CD14-positive monocyte (primary cell): ENCODE results near the gene SNX8. TPM values are rescaled to one million over a fixed set of nuclear protein-coding genes. Genes with fewer than 3 reads are reported as not detected.

Experiments
- DNase-seq, 3 donors: peaks; one replicate each; pipeline ENCODE4 v3.0.0-alpha.2; 2011 to 2022
- H2AFZ ChIP-seq: 2 replicates; pipeline ENCODE4 v1.6.0; 2012; ENCODE audit warnings: mild to moderate bottlenecking, low read depth, low read length, inconsistent platforms; ENCODE audit not compliant: insufficient read depth, poor library complexity, severe bottlenecking
- H3K27ac ChIP-seq, 2 donors: 1 replicate in 1 of 2; 2 replicates in 1 of 2; pipeline ENCODE4 v1.5.1; 2012 to 2013; ENCODE audit warnings: low read length in 2 of 2, control low read depth in 1 of 2, inconsistent platforms in 1 of 2, low read depth in 1 of 2, mild to moderate bottlenecking in 1 of 2
- H3K27me3 ChIP-seq, 2 donors: one replicate each; pipeline versions ENCODE4 v1.6.0 to v1.6.1; 2011 to 2013; ENCODE audit warnings: low read length in 2 of 2; ENCODE audit not compliant: control insufficient read depth in 2 of 2, insufficient read depth in 2 of 2
- H3K36me3 ChIP-seq, 2 donors: replicated peaks in 1 of 2; 1 replicate in 1 of 2; 2 replicates in 1 of 2; pipeline versions ENCODE4 v1.5.1 to v1.6.1; 2012 to 2013; ENCODE audit warnings: low read length in 2 of 2, control low read depth in 1 of 2, inconsistent platforms in 1 of 2, mild to moderate bottlenecking in 1 of 2; ENCODE audit not compliant: insufficient read depth in 2 of 2, control insufficient read depth in 1 of 2
- H3K4me1 ChIP-seq, 2 donors: 1 replicate in 1 of 2; 2 replicates in 1 of 2; pipeline versions ENCODE4 v1.5.1 to v1.6.1; 2012 to 2013; ENCODE audit warnings: low read length in 2 of 2, control low read depth in 1 of 2, inconsistent platforms in 1 of 2, mild to moderate bottlenecking in 1 of 2, moderate library complexity in 1 of 2; ENCODE audit not compliant: insufficient read depth in 2 of 2, control insufficient read depth in 1 of 2
- H3K4me2 ChIP-seq: replicated peaks from 2 replicates; pipeline ENCODE3; 2012; ENCODE audit warnings: low read length, moderate library complexity, mild to moderate bottlenecking; ENCODE audit not compliant: poor library complexity, severe bottlenecking; ENCODE audit errors: extremely low read depth
- H3K4me3 ChIP-seq, 3 experiments: fragments of 200-600 bp in 1 of 3; sonication (generic) in 1 of 3; replicated peaks in 1 of 3; 1 replicate in 2 of 3; 2 replicates in 1 of 3; pipeline ENCODE4 v1.5.1; 2011 to 2013; ENCODE audit warnings: low read length in 3 of 3, mild to moderate bottlenecking in 3 of 3, control low read depth in 2 of 3, low read depth in 2 of 3, inconsistent platforms in 1 of 3, moderate library complexity in 1 of 3
- H3K79me2 ChIP-seq: 2 replicates; pipeline ENCODE4 v1.6.0; 2012; ENCODE audit warnings: mild to moderate bottlenecking, control low read depth, inconsistent platforms, low read length, moderate library complexity; ENCODE audit not compliant: insufficient read depth
- H3K9ac ChIP-seq: 2 replicates; pipeline ENCODE4 v1.6.0; 2017; ENCODE audit warnings: low read length, mild to moderate bottlenecking; ENCODE audit not compliant: insufficient read depth, poor library complexity, severe bottlenecking
- H3K9me3 ChIP-seq, 2 donors: replicated peaks in 1 of 2; 1 replicate in 1 of 2; 2 replicates in 1 of 2; pipeline versions ENCODE4 v1.5.1 to v1.6.1; 2012 to 2013; ENCODE audit warnings: low read length in 2 of 2, control low read depth in 1 of 2; ENCODE audit not compliant: control insufficient read depth in 1 of 2, insufficient read depth in 1 of 2
- H4K20me1 ChIP-seq: 2 replicates; pipeline ENCODE4 v1.6.0; 2012; ENCODE audit warnings: mild to moderate bottlenecking, low read length, control low read depth, moderate library complexity; ENCODE audit not compliant: insufficient read depth
- H3K27ac Mint-ChIP-seq, 7 donors: one replicate each; pipeline ENCODE4 v1.8.0; 2020; ENCODE audit warnings: mild to moderate bottlenecking in 7 of 7, mixed read lengths in 7 of 7, moderate library complexity in 6 of 7, inconsistent platforms in 2 of 7
- H3K27me3 Mint-ChIP-seq, 3 donors: one replicate each; pipeline ENCODE4 v1.8.0; 2021 to 2022; ENCODE audit warnings: low read depth in 3 of 3, mild to moderate bottlenecking in 3 of 3, mixed read lengths in 3 of 3, moderate library complexity in 3 of 3, inconsistent platforms in 1 of 3
- H3K36me3 Mint-ChIP-seq, 2 donors: one replicate each; pipeline ENCODE4 v1.8.0; 2020; ENCODE audit warnings: mixed read lengths in 2 of 2, inconsistent platforms in 1 of 2, mild to moderate bottlenecking in 1 of 2
- H3K4me1 Mint-ChIP-seq: one replicate; pipeline ENCODE4 v1.8.0; 2020; ENCODE audit warnings: mild to moderate bottlenecking, mixed read lengths
- H3K4me3 Mint-ChIP-seq, 2 donors: one replicate each; pipeline ENCODE4 v1.8.0; 2020; ENCODE audit warnings: mild to moderate bottlenecking in 2 of 2, mixed read lengths in 2 of 2, moderate library complexity in 1 of 2
- H3K9me3 Mint-ChIP-seq, 7 donors: one replicate each; pipeline ENCODE4 v1.8.0; 2020 to 2022; ENCODE audit warnings: mixed read lengths in 7 of 7, mild to moderate bottlenecking in 6 of 7, moderate library complexity in 6 of 7, inconsistent platforms in 2 of 7
- CTCF ChIP-seq: fragments of 200-600 bp; IDR thresholded peaks from one replicate; pipeline ENCODE4 v1.8.0; 2022; ENCODE audit warnings: antibody characterized with exemption, mild to moderate bottlenecking
- WGBS: methylation state at CpG from one replicate; pipeline ENCODE4 v1.1.5; 2013; ENCODE audit warnings: missing lambda C conversion rate; ENCODE audit not compliant: insufficient coverage; 5-methylcytosine and 5-hydroxymethylcytosine counted together
- intact Hi-C, 2 donors: fragments of 100-400 bp; cut with micrococcal nuclease; formaldehyde crosslinking; loops; one replicate each; pipeline versions ENCODE4 v1.15.0 to v1.15.1; 2023
- polyA plus RNA-seq, 3 donors: library from polyadenylated mRNA; depleted of rRNA in 1 of 3; unstranded in 2 of 3; stranded (reverse) in 1 of 3; fragments of 300-500 nt in 2 of 3; fragments of >200 nt in 1 of 3; fragmentation: Illumina TruSeq in 2 of 3; gene quantifications; 1 replicate in 2 of 3; 2 replicates in 1 of 3; pipeline ENCODE4 v1.2.3, GENCODE V29; 2012 to 2021

SNX8 gene
- polyA plus RNA-seq, 3 donors, result 15.4 to 43.7 (median 41.9) TPM

- peak overlapping the region; percentile 32 for H3K9ac ChIP-seq
- Mint-ChIP-seq H3K9me3 (no peaks in the 10 kb centered on the region), H3K27ac (peak overlapping the region in 3 of 7 donors; percentile 16 to 85 (median 81)), H3K27me3 (peaks cover 0 to 3% (median 0%) of the 10 kb centered on the region in 3 donors), H3K36me3 (peaks cover 26 to 31% of the 10 kb centered on the region in 2 donors), H3K4me1 (peaks cover 47% of the 10 kb centered on the region), H3K4me3 (no peak overlapping the region)
- peaks cover 41% of the 10 kb centered on the region in 2 donors for H3K4me1 ChIP-seq
- no peak overlapping the region for H2AFZ ChIP-seq
- TF ChIP-seq CTCF, result no peak
- H3K4me2 ChIP-seq, result peak overlapping the region; percentile 57
- no peak overlapping the region for H3K4me3 ChIP-seq
- DNase-seq, result no peak
- H3K36me3 ChIP-seq, result peaks cover 8 to 17% of the 10 kb centered on the region in 2 donors
- H3K27me3 ChIP-seq, result no peaks in the 10 kb centered on the region
- no peaks in the 10 kb centered on the region for H3K9me3 ChIP-seq
- no peaks in the 10 kb centered on the region for H4K20me1 ChIP-seq
- 92% methylated on average over 24 of the region's 27 CpGs for WGBS
- intact Hi-C loops, result loop anchor here (5.0 kb wide), 2 partner anchors 102 to 107 kb away; partner anchors contain the start of gene EIF3B (in 1 of the 2)
- H3K79me2 ChIP-seq, result no peaks in the 10 kb centered on the region
- peak overlapping the region in 1 of 2 donors; percentile 50 for H3K27ac ChIP-seq
These were observed 64.4 kb downstream of the SNX8 start for GRCh38 chr7:2249744-2250323.

DNA sequence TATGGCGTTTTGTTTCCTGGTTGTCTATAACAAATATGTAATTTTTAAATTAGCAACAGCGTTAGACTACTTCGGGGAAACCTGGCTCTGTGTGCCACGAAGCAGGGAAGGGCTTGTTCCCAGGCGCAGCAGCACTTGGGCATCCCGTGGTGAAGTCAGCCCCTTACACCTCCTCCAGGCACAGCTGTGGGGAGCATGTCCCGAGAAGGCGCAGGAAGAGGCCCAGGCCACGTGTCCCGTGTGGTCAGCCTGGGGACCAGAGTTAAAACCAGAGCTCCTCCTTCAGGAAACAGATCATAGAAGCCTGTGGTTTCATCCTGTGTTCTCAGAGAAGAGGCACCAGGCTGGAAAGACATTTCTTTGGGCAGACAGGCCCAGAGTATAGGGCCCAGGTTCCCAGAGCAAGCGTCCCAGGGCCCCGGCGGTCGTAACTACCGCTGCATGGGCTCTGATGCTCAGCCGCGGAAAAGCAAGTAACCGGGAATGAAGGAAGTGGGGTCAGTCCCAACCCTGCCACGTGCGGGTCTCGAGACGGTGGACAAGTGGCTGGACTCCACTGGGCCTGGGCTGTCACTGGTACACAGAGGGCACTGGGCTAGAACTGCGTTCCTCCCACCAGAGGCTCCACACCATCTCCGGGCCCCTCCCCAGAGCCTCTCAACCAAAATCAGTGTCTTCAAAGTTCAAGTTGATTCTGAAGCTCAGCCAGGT is 65.1 kb downstream of the SNX8 start:
- Histone ChIP-seq H4K20me1 (no peaks in the 10 kb centered on the region), H3K4me2 (peak overlapping the region; percentile 57), H3K27me3 (no peaks in the 10 kb centered on the region), H3K36me3 (peaks cover 2 to 10% of the 10 kb centered on the region in 2 donors), H3K27ac (peak overlapping the region; percentile 50 to 56), H3K4me3 (peak overlapping the region in 1 of 3 experiments; percentile 40), H3K4me1 (peaks cover 48% of the 10 kb centered on the region in 2 donors), H3K9me3 (no peaks in the 10 kb centered on the region), H3K9ac (peak overlapping the region; percentile 32), H2AFZ (peak overlapping the region; percentile 73), H3K79me2 (no peaks in the 10 kb centered on the region)
- peaks cover 0 to 3% (median 0%) of the 10 kb centered on the region in 3 donors for H3K27me3 Mint-ChIP-seq
- H3K4me3 Mint-ChIP-seq, result peak overlapping the region; percentile 66 to 87
- peak overlapping the region; percentile 66 to 91 (median 85) for H3K27ac Mint-ChIP-seq
- WGBS, result 7% methylated on average over 19 of the region's 24 CpGs
- no peak for TF ChIP-seq CTCF
- H3K4me1 Mint-ChIP-seq, result peaks cover 53% of the 10 kb centered on the region
- DNase-seq, result peak; percentile 49 to 68 (median 54)
- intact Hi-C loops, result loop anchor here (5.0 kb wide), 2 partner anchors 103 to 108 kb away; partner anchors contain the start of gene EIF3B (in 1 of the 2)
- H3K36me3 Mint-ChIP-seq, result peaks cover 20 to 26% of the 10 kb centered on the region in 2 donors
- H3K9me3 Mint-ChIP-seq, result no peaks in the 10 kb centered on the region
